ENCODE measurements around the gene EGR1. TPM values are rescaled to one million over a fixed set of nuclear protein-coding genes. Genes with fewer than 3 reads are reported as not detected.

EGR1 gene
- total RNA-seq, 3 donors from 2014 or later = 16.8 to 90.0 (median 23.5) TPM

- DNase-seq (no peak), ATAC-seq (no peak)
- H3K4me1 ChIP-seq (ENCODE audit: low read depth) = peaks cover 16% of the 10 kb centered on the region
- no peak for TF ChIP-seq CTCF (IDR thresholded peaks at IDR 0.05)
- H3K9me3 ChIP-seq = no peaks in the 10 kb centered on the region
- H3K4me3 ChIP-seq = no peak overlapping the region
- intact Hi-C loops (cut with DNase I, micrococcal nuclease) = no loop called here
- H3K36me3 ChIP-seq (ENCODE audit: low read depth) = no peaks in the 10 kb centered on the region
Observed at GRCh38 chr5:138492560-138493045, 27.3 kb downstream of the EGR1 start.

GRCh38 chr5:138495351-138495750 lies 30.1 kb downstream of the EGR1 start:
- no peaks in the 10 kb centered on the region for H3K36me3 ChIP-seq (ENCODE audit: low read depth)
- TF ChIP-seq CTCF (IDR thresholded peaks at IDR 0.05) = no peak
- H3K4me3 ChIP-seq = no peak overlapping the region
- DNase-seq (no peak), ATAC-seq (no peak)
- intact Hi-C loops (cut with DNase I, micrococcal nuclease) = no loop called here
- H3K9me3 ChIP-seq = no peaks in the 10 kb centered on the region
- H3K4me1 ChIP-seq (ENCODE audit: low read depth) = peaks cover 16% of the 10 kb centered on the region

GRCh38 chr5:138498376-138498775 lies 33.1 kb downstream of the EGR1 start:
- DNase-seq (no peak), ATAC-seq (no peak)
- Histone ChIP-seq H3K4me3 (no peak overlapping the region), H3K36me3 (ENCODE audit: low read depth) (no peaks in the 10 kb centered on the region), H3K4me1 (ENCODE audit: low read depth) (no peaks in the 10 kb centered on the region), H3K9me3 (no peaks in the 10 kb centered on the region)
- intact Hi-C loops (cut with DNase I, micrococcal nuclease) = no loop called here
- no peak for TF ChIP-seq CTCF (IDR thresholded peaks at IDR 0.05)

- no peak for DNase-seq
- no peak for ATAC-seq
- H3K4me1 ChIP-seq (ENCODE audit: low read depth) = no peaks in the 10 kb centered on the region
- no peaks in the 10 kb centered on the region for H3K9me3 ChIP-seq
- intact Hi-C loops (cut with DNase I, micrococcal nuclease) = loop anchor here (5.0 to 10.0 kb wide), 2 partner anchors 47 to 50 kb away; no protein-coding TSS in a partner anchor
- no peak overlapping the region for H3K4me3 ChIP-seq
- TF ChIP-seq CTCF (IDR thresholded peaks at IDR 0.05) = no peak
- no peaks in the 10 kb centered on the region for H3K36me3 ChIP-seq (ENCODE audit: low read depth)
Observed at GRCh38 chr5:138502121-138502520, 36.8 kb downstream of the EGR1 start.

- Histone ChIP-seq H3K9me3 (no peaks in the 10 kb centered on the region), H3K4me1 (ENCODE audit: low read depth) (no peaks in the 10 kb centered on the region), H3K36me3 (ENCODE audit: low read depth) (no peaks in the 10 kb centered on the region), H3K4me3 (no peak overlapping the region)
- ATAC-seq = no peak
- intact Hi-C loops (cut with DNase I, micrococcal nuclease) = loop anchor here (5.0 to 10.0 kb wide), 2 partner anchors 48 to 50 kb away; no protein-coding TSS in a partner anchor
- no peak for TF ChIP-seq CTCF (IDR thresholded peaks at IDR 0.05)
- DNase-seq = no peak
Observed at GRCh38 chr5:138502521-138502920, 37.2 kb downstream of the EGR1 start.

Measured in mucosa of descending colon (tissue), 3 donors.